Measurements from ENCODE around the gene S100A6.

The S100A6 gene

GRCh38 chr1:153507926-153508583 lies 27.7 kb downstream of the S100A6 start:
- ChIA-PET POLR2A (no interaction called here), CTCF (interaction anchor here (1.2 to 6.2 kb wide), 8 partner anchors 10 to 230 kb away, joined by 3 to 69 read pairs (median 11); partner anchors contain the start of gene S100A14)
- Histone ChIP-seq H3K27ac (ENCODE audit: insufficient read depth in 1 of 2, low read depth in 1 of 2, low read length in 2 of 2, poor library complexity in 1 of 2, severe bottlenecking in 2 of 2) (no peak overlapping the region), H3K36me3 (ENCODE audit: control insufficient read depth in 4 of 4, insufficient read depth in 4 of 4, low read length in 3 of 4) (no peaks in the 10 kb centered on the region), H3K27me3 (replicated peaks in 2 of 5; ENCODE audit: control insufficient read depth in 4 of 5, insufficient read depth in 5 of 5, low read length in 4 of 5) (no peaks in the 10 kb centered on the region), H3K9me3 (ENCODE audit: control extremely low read depth in 1 of 5, control insufficient read depth in 4 of 5, insufficient read depth in 2 of 5, low read depth in 1 of 5, low read length in 4 of 5) (no peaks in the 10 kb centered on the region), H3K4me3 (ENCODE audit: control insufficient read depth in 1 of 7, extremely low read depth in 1 of 7, insufficient read depth in 4 of 7, low read depth in 2 of 7, low read length in 6 of 7) (no peak overlapping the region), H3K4me1 (ENCODE audit: control extremely low read depth in 1 of 4, control insufficient read depth in 4 of 4, insufficient read depth in 4 of 4, low read length in 3 of 4) (peaks cover 0 to 3% (median 1%) of the 10 kb centered on the region in 4 experiments)
- no peak for DNase-seq
- 100% methylated on average over 2 of the region's 11 CpGs for WGBS (ENCODE audit: insufficient coverage)

GRCh38 chr1:153506831-153507413 lies 28.9 kb downstream of the S100A6 start:
- H3K36me3 ChIP-seq (ENCODE audit: control insufficient read depth in 4 of 4, insufficient read depth in 4 of 4, low read length in 3 of 4), result no peaks in the 10 kb centered on the region
- POLR2A ChIA-PET, result no interaction called here
- no peak for DNase-seq
- CTCF ChIA-PET, result interaction anchor here (0.9 to 6.2 kb wide), 4 partner anchors 12 to 110 kb away, joined by 3 to 62 read pairs (median 9); partner anchors contain the start of gene S100A14
- H3K27ac ChIP-seq (ENCODE audit: insufficient read depth in 1 of 2, low read depth in 1 of 2, low read length in 2 of 2, poor library complexity in 1 of 2, severe bottlenecking in 2 of 2), result no peak overlapping the region
- 93% methylated on average over 3 of the region's 7 CpGs for WGBS (ENCODE audit: insufficient coverage)
- H3K27me3 ChIP-seq (replicated peaks in 2 of 5; ENCODE audit: control insufficient read depth in 4 of 5, insufficient read depth in 5 of 5, low read length in 4 of 5), result no peaks in the 10 kb centered on the region
- no peaks in the 10 kb centered on the region for H3K9me3 ChIP-seq (ENCODE audit: control extremely low read depth in 1 of 5, control insufficient read depth in 4 of 5, insufficient read depth in 2 of 5, low read depth in 1 of 5, low read length in 4 of 5)
- no peak overlapping the region for H3K4me3 ChIP-seq (ENCODE audit: control insufficient read depth in 1 of 7, extremely low read depth in 1 of 7, insufficient read depth in 4 of 7, low read depth in 2 of 7, low read length in 6 of 7)
- H3K4me1 ChIP-seq (ENCODE audit: control extremely low read depth in 1 of 4, control insufficient read depth in 4 of 4, insufficient read depth in 4 of 4, low read length in 3 of 4), result no peaks in the 10 kb centered on the region

- POLR2A ChIA-PET, result no interaction called here
- Histone ChIP-seq H3K4me1 (ENCODE audit: control extremely low read depth in 1 of 4, control insufficient read depth in 4 of 4, insufficient read depth in 4 of 4, low read length in 3 of 4) (no peaks in the 10 kb centered on the region), H3K27me3 (replicated peaks in 2 of 5; ENCODE audit: control insufficient read depth in 4 of 5, insufficient read depth in 5 of 5, low read length in 4 of 5) (no peaks in the 10 kb centered on the region), H3K27ac (ENCODE audit: insufficient read depth in 1 of 2, low read depth in 1 of 2, low read length in 2 of 2, poor library complexity in 1 of 2, severe bottlenecking in 2 of 2) (no peak overlapping the region), H3K9me3 (ENCODE audit: control extremely low read depth in 1 of 5, control insufficient read depth in 4 of 5, insufficient read depth in 2 of 5, low read depth in 1 of 5, low read length in 4 of 5) (no peaks in the 10 kb centered on the region), H3K4me3 (ENCODE audit: control insufficient read depth in 1 of 7, extremely low read depth in 1 of 7, insufficient read depth in 4 of 7, low read depth in 2 of 7, low read length in 6 of 7) (no peak overlapping the region), H3K36me3 (ENCODE audit: control insufficient read depth in 4 of 4, insufficient read depth in 4 of 4, low read length in 3 of 4) (no peaks in the 10 kb centered on the region)
- CTCF ChIA-PET, result interaction anchor here (0.9 to 6.2 kb wide), 4 partner anchors 11 to 110 kb away, joined by 3 to 62 read pairs (median 9); partner anchors contain the start of gene S100A14
- WGBS (ENCODE audit: insufficient coverage), result 96% methylated on average over 4 of the region's 5 CpGs
- no peak for DNase-seq
These were observed 29.4 kb downstream of the S100A6 start for GRCh38 chr1:153506386-153506785.

- CTCF ChIA-PET, result interaction anchor here (1.5 to 2.6 kb wide), 2 partner anchors 10 to 67 kb away, joined by 7 to 13 read pairs; no protein-coding TSS in a partner anchor
- H3K36me3 ChIP-seq (ENCODE audit: control insufficient read depth in 4 of 4, insufficient read depth in 4 of 4, low read length in 3 of 4), result no peaks in the 10 kb centered on the region
- no peak overlapping the region for H3K27ac ChIP-seq (ENCODE audit: insufficient read depth in 1 of 2, low read depth in 1 of 2, low read length in 2 of 2, poor library complexity in 1 of 2, severe bottlenecking in 2 of 2)
- no peak overlapping the region for H3K4me3 ChIP-seq (ENCODE audit: control insufficient read depth in 1 of 7, extremely low read depth in 1 of 7, insufficient read depth in 4 of 7, low read depth in 2 of 7, low read length in 6 of 7)
- WGBS (ENCODE audit: insufficient coverage), result no CpG with 5 or more reads among the region's 1 CpG
- POLR2A ChIA-PET, result no interaction called here
- H3K9me3 ChIP-seq (ENCODE audit: control extremely low read depth in 1 of 5, control insufficient read depth in 4 of 5, insufficient read depth in 2 of 5, low read depth in 1 of 5, low read length in 4 of 5), result no peaks in the 10 kb centered on the region
- no peak for DNase-seq
- no peaks in the 10 kb centered on the region for H3K4me1 ChIP-seq (ENCODE audit: control extremely low read depth in 1 of 4, control insufficient read depth in 4 of 4, insufficient read depth in 4 of 4, low read length in 3 of 4)
- no peaks in the 10 kb centered on the region for H3K27me3 ChIP-seq (replicated peaks in 2 of 5; ENCODE audit: control insufficient read depth in 4 of 5, insufficient read depth in 5 of 5, low read length in 4 of 5)
These were observed 30.2 kb downstream of the S100A6 start for GRCh38 chr1:153505576-153505975.

- CTCF ChIA-PET, result interaction anchor here (0.8 to 2.4 kb wide), 3 partner anchors 9 to 64 kb away, joined by 3 to 7 read pairs (median 6); no protein-coding TSS in a partner anchor
- Histone ChIP-seq H3K4me3 (ENCODE audit: control insufficient read depth in 1 of 7, extremely low read depth in 1 of 7, insufficient read depth in 4 of 7, low read depth in 2 of 7, low read length in 6 of 7) (no peak overlapping the region), H3K4me1 (ENCODE audit: control extremely low read depth in 1 of 4, control insufficient read depth in 4 of 4, insufficient read depth in 4 of 4, low read length in 3 of 4) (peaks cover 0 to 4% (median 2%) of the 10 kb centered on the region in 4 experiments)
These were observed 32.0 kb downstream of the S100A6 start for GRCh38 chr1:153503766-153504165.

GRCh38 chr1:153498746-153499145 lies 37.0 kb downstream of the S100A6 start:
- ChIA-PET POLR2A (interaction anchor here (0.7 kb wide), 1 partner anchor 244 kb away, joined by 3 read pairs; no protein-coding TSS in a partner anchor), CTCF (interaction anchor here (1.8 to 12.8 kb wide), 5 partner anchors 11 to 147 kb away, joined by 5 to 199 read pairs (median 6); partner anchors contain the start of gene PGLYRP4)

More at GRCh38 chr1:153503766-153504165, 32.0 kb downstream of the S100A6 start:
- Histone ChIP-seq H3K27ac (ENCODE audit: insufficient read depth in 1 of 2, low read depth in 1 of 2, low read length in 2 of 2, poor library complexity in 1 of 2, severe bottlenecking in 2 of 2) (no peak overlapping the region), H3K9me3 (ENCODE audit: control extremely low read depth in 1 of 5, control insufficient read depth in 4 of 5, insufficient read depth in 2 of 5, low read depth in 1 of 5, low read length in 4 of 5) (no peaks in the 10 kb centered on the region), H3K27me3 (replicated peaks in 2 of 5; ENCODE audit: control insufficient read depth in 4 of 5, insufficient read depth in 5 of 5, low read length in 4 of 5) (no peaks in the 10 kb centered on the region), H3K36me3 (ENCODE audit: control insufficient read depth in 4 of 4, insufficient read depth in 4 of 4, low read length in 3 of 4) (no peaks in the 10 kb centered on the region)
- WGBS (ENCODE audit: insufficient coverage), result no CpG with 5 or more reads among the region's 3 CpGs
- POLR2A ChIA-PET, result no interaction called here
- DNase-seq, result no peak

GRCh38 chr1:153495536-153495935 lies 40.3 kb downstream of the S100A6 start:
- ChIA-PET POLR2A (interaction anchor here (0.6 kb wide), 1 partner anchor 86 kb away, joined by 3 read pairs; no protein-coding TSS in a partner anchor), CTCF (interaction anchor here (1.2 to 12.8 kb wide), 21 partner anchors 8 to 256 kb away, joined by 3 to 199 read pairs (median 6); partner anchors contain the start of genes PGLYRP4 and S100A9)
- Histone ChIP-seq H3K9me3 (ENCODE audit: control extremely low read depth in 1 of 5, control insufficient read depth in 4 of 5, insufficient read depth in 2 of 5, low read depth in 1 of 5, low read length in 4 of 5) (no peaks in the 10 kb centered on the region), H3K27me3 (replicated peaks in 2 of 5; ENCODE audit: control insufficient read depth in 4 of 5, insufficient read depth in 5 of 5, low read length in 4 of 5) (peaks cover 0 to 2% (median 1%) of the 10 kb centered on the region in 5 experiments), H3K4me1 (ENCODE audit: control extremely low read depth in 1 of 4, control insufficient read depth in 4 of 4, insufficient read depth in 4 of 4, low read length in 3 of 4) (peaks cover 0 to 16% (median 9%) of the 10 kb centered on the region in 4 experiments), H3K4me3 (ENCODE audit: control insufficient read depth in 1 of 7, extremely low read depth in 1 of 7, insufficient read depth in 4 of 7, low read depth in 2 of 7, low read length in 6 of 7) (no peak overlapping the region), H3K27ac (ENCODE audit: insufficient read depth in 1 of 2, low read depth in 1 of 2, low read length in 2 of 2, poor library complexity in 1 of 2, severe bottlenecking in 2 of 2) (no peak overlapping the region), H3K36me3 (ENCODE audit: control insufficient read depth in 4 of 4, insufficient read depth in 4 of 4, low read length in 3 of 4) (no peaks in the 10 kb centered on the region)
- no peak for DNase-seq
- 69% methylated on average over 3 of the region's 6 CpGs for WGBS (ENCODE audit: insufficient coverage)

More at GRCh38 chr1:153498746-153499145, 37.0 kb downstream of the S100A6 start:
- Histone ChIP-seq H3K27me3 (replicated peaks in 2 of 5; ENCODE audit: control insufficient read depth in 4 of 5, insufficient read depth in 5 of 5, low read length in 4 of 5) (no peaks in the 10 kb centered on the region), H3K4me3 (ENCODE audit: control insufficient read depth in 1 of 7, extremely low read depth in 1 of 7, insufficient read depth in 4 of 7, low read depth in 2 of 7, low read length in 6 of 7) (no peak overlapping the region), H3K9me3 (ENCODE audit: control extremely low read depth in 1 of 5, control insufficient read depth in 4 of 5, insufficient read depth in 2 of 5, low read depth in 1 of 5, low read length in 4 of 5) (no peaks in the 10 kb centered on the region), H3K4me1 (ENCODE audit: control extremely low read depth in 1 of 4, control insufficient read depth in 4 of 4, insufficient read depth in 4 of 4, low read length in 3 of 4) (peaks cover 0 to 4% (median 2%) of the 10 kb centered on the region in 4 experiments), H3K27ac (ENCODE audit: insufficient read depth in 1 of 2, low read depth in 1 of 2, low read length in 2 of 2, poor library complexity in 1 of 2, severe bottlenecking in 2 of 2) (no peak overlapping the region), H3K36me3 (ENCODE audit: control insufficient read depth in 4 of 4, insufficient read depth in 4 of 4, low read length in 3 of 4) (no peaks in the 10 kb centered on the region)
- whole genome bisulfite sequencing (ENCODE audit: insufficient coverage), result 0% methylated on average over 2 of the region's 2 CpGs
- peak in 2 of 3 donors; percentile 64 to 77 for DNase-seq

All from common myeloid progenitor, CD34-positive (primary cell).